ENCODE measurements around the gene MACROD1.
A peak's percentile ranks its signal among the peaks of the same experiment; 100 is the strongest.

Gene MACROD1, protein sequence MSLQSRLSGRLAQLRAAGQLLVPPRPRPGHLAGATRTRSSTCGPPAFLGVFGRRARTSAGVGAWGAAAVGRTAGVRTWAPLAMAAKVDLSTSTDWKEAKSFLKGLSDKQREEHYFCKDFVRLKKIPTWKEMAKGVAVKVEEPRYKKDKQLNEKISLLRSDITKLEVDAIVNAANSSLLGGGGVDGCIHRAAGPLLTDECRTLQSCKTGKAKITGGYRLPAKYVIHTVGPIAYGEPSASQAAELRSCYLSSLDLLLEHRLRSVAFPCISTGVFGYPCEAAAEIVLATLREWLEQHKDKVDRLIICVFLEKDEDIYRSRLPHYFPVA

DNA sequence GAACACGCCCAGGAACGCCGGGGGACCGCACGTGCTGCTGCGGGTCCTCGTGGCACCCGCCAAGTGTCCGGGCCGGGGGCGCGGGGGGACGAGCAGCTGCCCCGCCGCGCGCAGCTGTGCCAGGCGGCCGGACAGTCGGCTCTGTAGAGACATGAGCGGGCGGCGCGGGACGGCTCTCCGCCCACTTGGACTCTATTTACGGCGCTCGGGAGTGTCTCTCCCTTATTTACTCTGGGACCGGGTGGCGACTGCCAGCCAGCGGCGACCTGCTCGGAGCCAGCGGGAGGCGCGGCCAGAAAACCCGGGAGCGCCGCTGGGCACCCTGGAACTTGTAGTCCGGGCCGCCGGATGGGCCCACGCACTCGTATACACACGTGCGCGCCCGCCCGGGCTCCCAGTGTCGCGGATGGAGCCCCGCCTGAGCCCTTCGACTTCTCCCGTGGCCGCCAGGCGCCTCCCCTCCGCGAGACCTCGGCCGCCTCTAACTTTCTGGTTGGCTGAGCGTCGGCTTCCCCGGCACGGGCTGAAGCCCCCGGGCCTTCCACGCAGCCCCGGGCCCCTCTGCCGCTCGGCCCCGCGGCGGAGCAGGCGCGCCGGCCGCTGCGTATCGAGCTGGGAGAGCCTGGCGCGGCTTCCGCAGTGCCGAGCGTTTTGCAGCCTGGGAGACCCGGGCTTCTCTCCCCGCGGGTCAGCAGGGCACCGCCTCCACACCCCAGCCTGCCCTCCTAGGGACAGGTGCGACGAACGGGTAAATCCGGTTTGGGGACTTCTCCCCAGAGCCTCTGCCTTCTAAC, at the start of gene MACROD1:
TSS of gene MACROD1 (minus strand) at position 272 of the 794 bp plus-strand sequence. CDS start at position 153, 119 bp downstream.
- DNase-seq (ENCODE audit: low read depth, low spot score): peak; percentile 67

DNA sequence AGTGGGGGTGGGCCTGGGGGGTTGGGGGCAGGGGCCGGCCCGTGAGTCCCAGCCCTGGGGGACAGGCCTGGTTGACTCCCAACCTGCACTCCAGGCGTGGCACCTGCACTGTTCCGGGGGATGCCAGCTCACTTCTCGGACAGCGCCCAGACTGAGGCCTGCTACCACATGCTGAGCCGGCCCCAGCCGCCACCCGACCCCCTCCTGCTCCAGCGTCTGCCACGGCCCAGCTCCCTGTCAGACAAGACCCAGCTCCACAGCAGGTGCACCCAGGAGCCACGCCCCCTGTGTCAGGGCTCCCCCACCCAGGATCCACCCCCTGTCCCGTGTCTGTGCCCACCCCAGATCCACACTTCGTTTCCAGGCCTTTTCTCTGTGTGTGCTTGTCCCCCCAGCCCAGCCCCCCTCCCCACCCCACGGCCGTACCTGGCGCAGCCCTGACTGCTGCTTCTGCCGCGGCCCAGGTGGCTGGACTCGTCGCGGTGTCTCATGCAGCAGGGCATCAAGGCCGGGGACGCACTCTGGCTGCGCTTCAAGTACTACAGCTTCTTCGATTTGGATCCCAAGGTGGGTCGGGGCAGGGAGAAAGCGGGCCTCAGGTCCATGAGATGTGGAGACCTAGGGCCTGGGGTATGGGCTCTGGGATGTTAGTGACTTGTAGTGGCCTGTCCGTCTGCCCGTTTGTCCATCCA, 45.4 kb upstream of the MACROD1 start:
- no peak for DNase-seq (ENCODE audit: low read depth, low spot score)

DNA sequence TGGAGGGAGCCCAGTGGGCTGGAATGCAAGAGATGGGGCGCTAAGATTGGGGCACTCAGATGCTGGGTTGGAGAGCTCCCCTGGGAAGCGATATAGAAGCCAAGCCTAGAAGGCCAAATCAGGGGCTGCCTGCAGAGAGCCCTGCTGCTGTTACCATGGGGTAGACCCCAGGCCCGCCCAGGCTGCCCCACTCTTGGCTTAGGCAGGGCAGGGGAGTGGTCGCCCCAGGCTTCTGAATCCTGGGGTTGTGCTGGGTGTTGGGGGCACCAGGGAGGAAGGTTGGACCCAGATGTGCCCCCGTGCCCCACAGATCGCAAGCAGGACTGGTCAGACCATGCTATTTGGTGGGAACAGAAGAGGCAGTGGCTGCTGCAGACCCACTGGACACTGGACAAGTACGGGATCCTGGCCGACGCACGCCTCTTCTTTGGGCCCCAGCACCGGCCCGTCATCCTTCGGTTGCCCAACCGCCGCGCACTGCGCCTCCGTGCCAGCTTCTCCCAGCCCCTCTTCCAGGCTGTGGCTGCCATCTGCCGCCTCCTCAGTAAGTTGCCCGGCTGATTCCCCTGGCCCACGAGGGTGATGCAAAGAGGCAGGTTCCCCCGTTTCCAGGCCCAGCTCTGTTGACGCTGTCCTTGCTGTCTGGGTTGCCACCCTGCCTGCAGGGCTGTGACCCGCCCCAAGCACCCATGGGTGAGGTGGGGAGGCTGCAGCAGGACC, 44.5 kb upstream of the MACROD1 start:
- DNase-seq (ENCODE audit: low read depth, low spot score): no peak

DNA sequence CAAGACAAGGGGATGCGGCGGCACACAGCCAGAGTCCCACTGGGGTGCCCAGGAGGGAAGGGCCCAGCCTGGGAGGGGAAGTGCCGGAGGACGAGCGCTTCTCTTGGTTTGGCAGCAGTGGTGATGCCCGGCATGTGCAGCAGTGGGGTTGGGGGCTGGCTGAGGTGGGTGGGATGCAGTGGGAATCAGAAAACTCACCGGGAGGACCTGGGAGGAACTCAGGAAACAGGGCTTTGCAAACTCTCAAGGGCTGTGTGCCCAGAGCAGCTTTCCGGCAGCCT, 43.6 kb upstream of the MACROD1 start:
- DNase-seq (ENCODE audit: low read depth, low spot score): no peak

DNA sequence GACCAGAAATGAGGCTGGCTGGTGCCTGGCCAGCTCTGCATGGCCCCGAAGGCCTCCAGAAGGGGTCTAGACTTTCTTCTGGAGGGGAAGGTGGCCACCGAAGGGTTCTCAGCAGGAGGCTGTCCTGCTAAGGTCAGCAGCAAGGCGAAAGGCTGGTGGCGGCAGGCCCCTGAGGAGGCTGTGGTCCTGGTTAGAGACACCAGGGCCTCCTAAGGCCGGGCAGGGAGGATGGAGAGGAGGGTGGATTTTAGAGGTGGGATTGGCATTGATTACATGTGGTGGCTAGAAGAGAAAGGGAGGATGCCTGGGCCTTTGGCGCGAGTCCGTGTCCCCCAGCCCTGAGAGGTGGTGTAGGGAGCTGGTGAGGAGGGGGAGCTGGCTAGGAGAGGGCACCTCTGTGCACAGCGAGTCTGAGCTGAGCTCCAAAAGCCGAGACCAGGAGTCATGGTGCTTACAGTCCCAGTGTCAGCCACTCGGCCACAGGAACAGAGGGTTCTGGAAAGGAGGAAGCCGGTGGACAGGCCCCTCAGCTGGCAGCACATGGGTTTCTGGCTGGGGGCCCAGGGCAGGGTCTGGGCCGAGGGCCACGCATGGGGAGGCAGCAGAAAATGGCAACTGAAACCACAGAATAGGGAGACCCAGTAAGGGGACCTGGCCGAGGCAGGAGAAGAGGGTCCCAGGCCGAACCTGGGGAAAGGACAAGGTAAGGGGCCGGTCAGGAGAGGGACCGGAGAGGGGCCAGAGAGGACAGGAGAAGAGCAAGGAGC, 43.1 kb upstream of the MACROD1 start:
- DNase-seq (ENCODE audit: low read depth, low spot score): no peak

DNA sequence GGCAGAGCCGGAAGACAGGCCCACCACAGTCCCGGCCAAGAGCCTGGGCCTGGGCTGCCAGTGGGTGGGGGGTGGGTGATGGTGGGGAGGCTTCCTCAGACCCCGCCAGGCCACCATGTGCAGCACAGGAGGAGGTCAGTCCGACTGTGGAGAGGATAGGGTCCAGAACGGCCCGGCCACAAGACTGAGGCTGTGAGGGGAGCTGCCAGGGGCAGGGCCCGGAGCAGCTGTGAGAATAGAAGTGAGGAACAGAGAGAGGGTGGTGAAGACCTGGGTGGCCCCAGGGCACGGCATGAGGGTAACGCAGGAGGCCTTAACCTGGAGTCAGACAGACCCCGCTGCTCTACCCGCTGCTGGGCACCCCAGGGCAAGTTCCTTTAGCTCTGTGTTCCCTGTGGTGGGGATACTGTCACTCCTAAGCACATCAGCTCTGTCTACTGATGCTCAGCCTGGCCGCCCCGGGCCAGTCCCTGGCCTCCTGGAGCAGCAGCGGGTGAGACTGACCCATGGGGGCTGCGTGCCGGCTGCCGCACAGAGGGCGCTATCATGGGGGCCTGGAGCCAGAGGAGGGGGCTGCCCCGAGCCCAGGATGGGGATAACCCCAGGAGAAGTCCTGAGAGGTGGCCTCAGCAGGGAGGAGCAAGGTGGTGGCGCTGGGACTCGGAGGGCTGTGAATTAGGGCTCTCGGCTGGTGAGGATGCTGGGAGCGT, 42.3 kb upstream of the MACROD1 start:
- DNase-seq (ENCODE audit: low read depth, low spot score): no peak

DNA sequence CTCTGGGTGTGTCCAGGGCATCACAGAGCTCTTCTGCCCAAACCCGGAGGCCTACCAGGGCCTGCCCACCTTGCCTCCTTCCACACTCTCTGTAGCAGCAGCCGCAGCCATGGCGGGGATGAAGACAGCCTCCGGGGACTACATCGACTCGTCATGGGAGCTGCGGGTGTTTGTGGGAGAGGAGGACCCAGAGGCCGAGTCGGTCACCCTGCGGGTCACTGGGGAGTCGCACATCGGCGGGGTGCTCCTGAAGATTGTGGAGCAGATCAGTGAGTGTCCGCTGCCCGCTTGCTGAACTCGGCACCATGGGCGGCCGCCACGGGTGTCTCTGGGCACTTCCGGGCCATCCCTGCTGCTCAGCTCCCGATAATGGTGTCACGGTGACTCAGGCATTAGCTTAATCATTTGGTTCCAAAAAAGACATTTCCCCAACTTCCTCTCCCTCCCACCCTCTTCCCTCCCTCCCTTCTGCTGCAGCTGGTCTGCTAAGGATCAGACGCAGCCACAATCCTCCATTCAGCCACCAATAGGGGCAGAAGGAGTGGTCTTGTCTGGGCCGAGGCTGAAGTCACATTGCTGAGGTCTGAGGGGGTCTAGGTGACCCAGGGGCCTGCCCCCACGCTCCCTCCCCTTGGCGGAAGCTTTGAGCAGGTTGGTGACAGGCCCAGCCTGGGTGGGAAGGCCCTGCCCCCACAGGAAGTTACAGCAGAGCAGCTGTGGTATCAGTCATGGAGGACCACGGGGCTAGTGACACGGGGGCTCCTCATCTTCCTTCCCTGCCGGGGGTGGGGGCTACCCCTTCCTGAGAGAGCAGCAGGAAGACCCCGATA, 41.6 kb upstream of the MACROD1 start:
- DNase-seq (ENCODE audit: low read depth, low spot score): no peak

DNA sequence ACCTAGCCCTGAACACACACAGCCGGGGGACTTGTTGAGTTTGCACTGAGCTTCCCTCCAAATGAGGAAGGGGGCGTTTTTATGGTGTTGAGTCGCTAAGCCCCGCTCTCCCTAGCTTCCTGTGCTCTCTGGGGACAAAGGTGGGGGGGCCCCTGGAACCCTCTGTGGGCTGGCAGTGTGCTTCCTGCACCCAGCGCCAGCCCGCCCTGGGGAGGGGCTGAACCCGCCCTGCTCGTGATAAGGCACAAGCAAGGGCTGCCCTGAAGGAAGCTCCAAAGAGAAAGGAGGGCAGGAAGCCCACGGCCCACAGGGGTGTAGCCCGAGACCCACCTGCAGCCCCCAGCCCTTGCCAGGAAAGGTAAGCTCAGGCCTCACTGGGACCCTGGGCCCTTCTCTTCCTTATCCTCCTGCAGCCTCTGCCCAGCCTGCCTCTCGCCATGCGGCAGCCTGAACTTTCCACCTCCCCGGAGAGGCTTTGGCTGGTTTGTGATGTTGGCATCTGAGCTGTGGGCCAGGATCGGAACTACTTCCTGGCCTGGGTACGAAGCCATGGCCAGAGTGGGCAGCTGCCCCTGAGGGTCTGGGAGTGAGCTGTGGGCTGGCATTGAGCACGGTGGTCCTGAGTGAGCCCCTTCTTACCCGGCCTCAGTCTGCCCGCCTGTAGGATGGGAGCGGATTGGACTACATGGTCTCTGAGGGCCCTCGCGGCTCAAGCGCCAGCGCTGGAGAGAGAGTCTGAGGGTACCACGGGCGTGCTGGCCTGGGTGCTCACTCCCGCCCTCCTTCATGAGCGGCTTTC, 40.7 kb upstream of the MACROD1 start, which contains the start of gene FERMT3:
TSS of gene FERMT3 (plus strand) at position 265 of the 799 bp plus-strand sequence. CDS start 644 bp downstream, outside the sequence.
- DNase-seq (ENCODE audit: low read depth, low spot score): no peak

DNA sequence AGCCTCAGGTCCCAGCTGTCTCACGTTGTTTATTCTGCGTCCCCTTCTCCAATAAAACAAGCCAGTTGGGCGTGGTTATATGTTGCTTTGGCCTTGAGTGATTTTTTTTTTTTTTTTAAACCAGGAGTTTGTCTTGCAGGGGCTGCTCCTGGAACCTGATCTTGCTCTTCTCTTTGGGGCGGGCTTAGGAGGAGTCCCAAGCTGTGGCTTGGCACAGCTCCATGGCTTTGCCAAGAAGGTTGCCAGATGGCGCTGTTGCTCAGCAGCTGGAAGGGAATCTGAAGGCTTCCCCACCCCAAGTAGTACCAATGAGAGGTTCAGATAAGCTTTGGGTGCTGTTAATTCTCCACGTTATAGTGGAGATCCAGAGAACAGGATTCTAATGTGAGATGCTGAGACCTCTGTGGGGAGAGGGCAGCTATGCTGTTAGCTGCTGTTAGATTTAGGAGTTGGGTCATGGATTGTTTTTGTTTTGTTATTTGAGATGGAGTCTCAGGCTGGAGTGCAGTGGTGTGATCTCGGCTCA, 38.6 kb upstream of the MACROD1 start:
- DNase-seq (ENCODE audit: low read depth, low spot score): peak; percentile 50

DNA sequence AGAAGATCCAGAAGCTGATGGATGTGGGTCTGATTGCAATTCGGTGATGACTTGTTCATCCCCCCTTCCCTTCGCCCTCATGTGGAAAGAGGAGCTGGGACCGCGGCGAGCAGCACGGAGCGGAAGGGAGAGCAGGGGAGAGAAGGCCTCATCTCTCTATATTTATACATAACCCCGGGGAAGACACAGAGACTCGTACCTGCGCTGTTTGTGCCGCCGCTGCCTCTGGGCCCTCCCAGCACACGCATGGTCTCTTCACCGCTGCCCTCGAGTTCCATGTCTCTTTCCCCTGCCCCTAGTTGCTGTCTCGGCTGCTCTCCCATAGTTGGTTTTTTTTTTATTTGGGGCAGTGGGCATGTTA, 38.1 kb upstream of the MACROD1 start:
- no peak for DNase-seq (ENCODE audit: low read depth, low spot score)

DNA sequence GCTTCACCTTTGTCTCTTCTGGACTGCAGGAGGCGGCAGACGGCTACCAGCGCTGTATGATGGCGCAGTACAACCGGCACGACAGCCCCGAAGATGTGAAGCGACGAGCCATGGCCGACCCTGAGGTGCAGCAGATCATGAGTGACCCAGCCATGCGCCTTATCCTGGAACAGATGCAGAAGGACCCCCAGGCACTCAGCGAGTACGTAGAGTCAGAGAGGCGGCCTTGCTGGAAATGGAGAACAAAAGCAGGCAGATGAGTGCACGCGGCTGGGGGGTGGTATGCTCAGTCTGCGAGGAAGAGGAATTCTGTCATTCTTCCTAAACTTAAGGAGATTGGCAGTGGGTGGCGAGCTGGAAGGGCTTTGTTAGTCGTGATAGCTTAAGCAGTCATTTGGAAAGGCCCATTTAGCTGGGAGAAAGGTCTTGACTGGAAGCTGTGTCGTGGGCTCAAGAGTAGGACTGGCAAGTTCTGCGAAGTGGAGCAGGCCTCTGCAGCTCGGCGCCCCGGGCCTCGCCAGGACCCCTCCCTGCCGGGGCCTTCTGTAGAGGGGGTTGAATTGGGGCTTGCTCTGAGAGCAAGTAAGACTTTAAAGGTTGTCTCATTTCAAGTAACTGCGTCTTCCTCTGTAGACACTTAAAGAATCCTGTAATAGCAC, 37.6 kb upstream of the MACROD1 start:
- no peak for DNase-seq (ENCODE audit: low read depth, low spot score)

DNA sequence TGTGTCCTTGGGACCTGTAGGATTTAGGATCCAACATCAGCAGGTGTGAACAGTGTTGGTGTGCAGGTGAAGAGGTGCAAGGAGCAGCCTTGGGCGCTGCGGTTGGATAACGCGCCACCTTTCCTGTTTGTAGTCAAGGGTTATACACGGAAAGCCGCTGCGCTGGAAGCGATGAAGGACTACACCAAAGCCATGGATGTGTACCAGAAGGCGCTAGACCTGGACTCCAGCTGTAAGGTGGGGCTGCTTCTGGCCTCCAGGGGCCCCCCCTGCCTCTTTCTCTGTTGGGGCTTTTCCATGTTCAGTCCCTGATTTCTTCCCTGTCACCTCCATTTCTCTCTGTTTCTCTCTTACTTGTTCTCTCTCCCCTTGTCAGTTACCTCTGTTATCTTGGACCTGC, 37.1 kb upstream of the MACROD1 start:
- DNase-seq (ENCODE audit: low read depth, low spot score): no peak

DNA sequence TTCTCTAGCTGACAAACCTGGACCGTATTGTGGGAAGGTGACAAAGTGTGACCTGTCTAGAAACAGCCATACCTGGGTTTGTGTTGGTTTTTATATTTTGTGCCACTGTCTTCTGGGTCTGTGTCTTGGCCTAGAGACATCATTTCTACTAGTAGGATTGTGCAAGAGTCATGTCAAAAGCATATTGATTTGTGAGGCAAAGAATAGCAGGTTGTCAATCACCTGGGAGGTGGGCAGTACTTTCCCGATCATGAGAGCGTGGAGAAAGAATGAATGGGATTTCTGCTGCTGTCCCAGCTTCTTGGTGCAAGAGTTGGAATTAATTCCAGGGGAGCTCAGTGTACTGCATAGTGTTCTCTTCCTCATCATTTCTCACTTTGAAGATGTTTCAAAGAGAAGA, 35.6 kb upstream of the MACROD1 start:
- no peak for DNase-seq (ENCODE audit: low read depth, low spot score)

DNA sequence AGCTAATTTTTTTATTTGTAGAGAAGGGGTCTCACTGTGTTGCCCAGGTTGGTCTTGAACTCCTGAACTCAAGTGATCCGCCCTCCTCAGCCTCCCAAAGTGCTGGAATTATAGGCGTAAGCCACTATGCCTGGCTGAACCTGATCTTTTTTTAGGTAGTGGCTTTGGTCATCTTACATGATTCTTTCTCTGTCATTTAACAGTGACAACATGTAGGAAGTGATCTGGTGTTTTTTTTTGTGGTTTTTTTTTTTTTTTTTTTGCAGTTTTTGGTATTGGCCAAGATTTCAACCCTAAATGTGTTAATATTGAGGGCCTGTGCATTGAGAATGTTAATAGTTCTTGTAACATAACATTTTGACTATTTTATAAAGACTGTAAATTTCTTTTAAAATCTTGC, 32.6 kb upstream of the MACROD1 start:
- DNase-seq (ENCODE audit: low read depth, low spot score): no peak

DNA sequence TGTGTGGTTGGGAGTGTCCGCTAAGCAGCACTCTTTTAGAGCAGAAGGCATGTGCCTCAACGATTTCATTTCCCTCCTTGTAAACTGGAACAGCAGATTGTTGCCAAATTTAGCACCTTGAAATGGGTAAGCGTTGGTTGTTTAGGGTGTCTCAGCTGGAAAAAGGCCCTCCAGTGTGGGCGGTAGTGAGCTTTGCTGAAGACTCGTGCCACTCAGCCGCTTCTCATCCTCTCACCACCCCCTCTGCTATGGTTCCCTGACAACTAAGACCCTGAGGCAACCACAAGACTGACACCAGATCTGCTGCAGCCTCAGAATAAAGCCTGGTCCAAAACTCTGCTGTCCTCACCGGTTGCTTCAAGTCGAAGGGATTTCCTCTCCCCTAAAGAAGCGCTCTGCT, 30.7 kb upstream of the MACROD1 start:
- no peak for DNase-seq (ENCODE audit: low read depth, low spot score)

DNA sequence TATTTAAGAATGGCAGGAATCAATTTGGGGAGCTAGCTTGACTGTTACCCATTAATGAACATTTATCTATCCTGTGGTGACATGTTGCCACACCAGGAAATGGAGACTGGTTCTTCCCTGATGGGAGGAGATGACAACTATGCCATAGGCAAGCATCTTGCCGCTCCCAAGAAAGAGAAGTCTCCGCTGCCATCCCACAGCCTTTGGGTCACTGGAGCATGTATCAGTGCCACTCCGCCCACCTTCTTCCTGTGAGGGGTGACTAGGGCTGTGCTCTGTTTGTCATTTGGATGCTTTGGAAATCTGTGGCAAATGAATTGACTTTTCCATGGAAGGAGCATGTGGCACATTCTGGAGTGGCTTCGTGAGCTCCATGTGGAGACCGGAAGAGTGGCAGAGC, 26.5 kb upstream of the MACROD1 start:
- no peak for DNase-seq (ENCODE audit: low read depth, low spot score)

DNA sequence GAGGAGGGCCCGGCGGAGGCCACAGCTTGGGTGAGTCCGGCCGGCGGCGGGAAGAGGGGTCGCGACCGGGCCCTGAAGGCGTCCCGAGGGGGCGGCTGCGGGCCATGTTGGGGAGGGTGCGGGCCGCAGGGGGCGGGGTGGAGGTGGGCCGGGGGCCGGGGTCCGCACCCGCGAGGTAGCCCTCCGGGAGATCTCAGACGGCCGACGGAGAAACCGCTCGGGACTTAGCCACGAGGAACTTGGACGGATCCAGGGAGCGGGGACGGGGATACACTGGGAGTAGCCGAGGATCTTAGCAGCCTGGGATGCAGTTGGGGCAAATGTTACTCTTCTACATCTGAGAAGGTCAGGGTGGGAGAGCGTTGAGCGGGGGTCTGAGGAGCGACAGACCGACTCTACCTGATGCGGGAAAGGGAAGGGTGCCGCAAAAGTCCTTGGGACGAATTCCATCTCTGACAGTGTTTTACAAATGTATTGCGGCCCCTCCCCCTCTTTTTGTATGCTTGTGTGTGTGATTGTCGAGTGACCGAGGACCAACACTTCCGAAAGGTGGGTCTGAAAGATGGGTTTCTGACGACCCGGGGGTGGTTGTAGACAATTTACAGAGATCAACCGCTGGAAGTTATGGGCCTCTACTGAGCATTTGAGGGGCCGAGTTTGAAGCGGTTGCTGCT, 20.7 kb upstream of the MACROD1 start:
- no peak for DNase-seq (ENCODE audit: low read depth, low spot score)
